HG03095 (cell line): Measurements from ENCODE around the gene UNK.
A peak's percentile ranks its signal among the peaks of the same experiment; 100 is the strongest.
"Not testable (repeated sequence)": the region's sequence is repeated elsewhere in the genome, so short reads cannot be mapped to it uniquely, and the experiment has no call there.

ENCODE experiments used
- ATAC-seq: cut with Tn5 transposase; IDR thresholded peaks from one replicate; pipeline ENCODE4 v1.9.1; 2021; ENCODE audit warnings: moderate library complexity; ENCODE audit not compliant: unreplicated experiment

The UNK gene

DNA sequence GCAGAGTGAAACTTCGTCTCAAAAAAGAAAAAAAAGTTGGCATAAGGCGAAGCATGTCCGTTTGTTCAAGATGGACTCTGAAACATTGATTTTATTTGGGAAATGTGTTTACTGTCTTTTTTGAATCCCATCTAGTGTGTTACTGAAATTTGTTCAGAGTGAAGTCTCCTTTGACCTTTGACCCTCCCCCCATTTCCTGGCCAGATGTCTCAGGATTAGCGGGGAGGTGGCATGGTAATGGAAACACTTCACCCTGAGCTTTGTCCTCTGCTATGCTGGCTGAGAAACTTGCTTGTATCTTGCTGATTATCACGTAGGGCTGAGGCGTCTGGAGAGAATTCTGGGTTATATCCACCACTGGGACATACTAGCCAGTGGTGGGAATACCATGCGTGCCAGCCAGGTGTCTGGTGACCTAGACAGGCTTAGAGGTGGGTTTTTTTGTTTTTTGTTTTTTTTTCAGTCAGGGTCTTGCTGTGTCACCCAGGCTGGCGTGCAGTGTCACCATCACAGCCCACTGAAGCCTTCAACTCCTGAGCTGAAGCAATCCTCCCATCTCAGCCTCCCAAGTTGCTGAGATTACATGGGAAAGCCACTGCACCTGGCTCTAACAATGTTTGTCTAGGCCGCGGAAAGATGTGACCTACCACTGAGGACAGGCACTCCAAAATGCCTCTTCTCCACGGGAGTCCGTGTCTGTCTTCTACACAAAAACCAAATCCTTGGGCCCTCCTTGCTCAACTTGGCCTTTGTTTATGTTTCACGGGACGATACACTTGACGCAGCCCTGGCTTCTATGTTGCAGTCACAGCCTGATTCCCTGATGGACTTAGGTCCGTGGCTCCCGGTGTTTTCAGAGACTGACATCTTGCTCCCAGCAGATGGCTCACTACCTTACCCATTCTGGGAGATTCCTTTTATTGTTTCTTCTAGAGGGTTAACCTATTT, 13.0 kb upstream of the UNK start:
- ATAC-seq: no peak

DNA sequence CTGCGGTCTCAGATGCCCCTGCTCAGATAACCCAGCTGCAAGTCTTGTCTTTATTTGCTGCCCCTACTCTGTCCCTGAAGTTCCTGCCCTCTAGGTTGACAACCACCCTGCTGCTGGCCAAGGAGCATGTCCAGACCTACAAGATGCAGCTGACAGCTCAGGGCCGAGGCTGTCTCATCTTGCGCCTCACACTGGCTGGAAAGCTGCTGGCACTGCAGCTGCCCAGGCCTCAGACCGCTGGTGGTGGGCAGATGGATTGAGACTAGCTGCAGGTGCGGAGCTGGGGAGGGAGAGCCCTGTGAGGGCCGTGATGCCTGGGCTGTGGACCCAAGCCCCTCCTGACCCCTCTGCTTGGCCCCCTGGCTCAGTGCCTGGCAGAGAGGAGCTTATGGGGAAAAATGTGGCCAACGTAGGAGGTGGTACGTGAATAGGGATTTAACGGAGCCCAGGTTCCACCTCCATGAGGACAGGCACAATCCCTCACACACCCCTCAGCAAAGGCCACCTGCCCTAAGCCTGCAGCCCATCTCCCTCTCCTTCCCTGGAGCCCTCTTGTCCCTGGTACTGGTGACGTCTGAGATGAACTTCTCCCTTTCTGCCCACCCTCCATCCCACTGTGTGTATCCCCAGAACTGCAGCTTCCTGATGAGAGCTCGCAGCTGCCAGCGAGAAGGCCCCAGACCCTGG, 11.3 kb upstream of the UNK start:
- no peak for ATAC-seq

DNA sequence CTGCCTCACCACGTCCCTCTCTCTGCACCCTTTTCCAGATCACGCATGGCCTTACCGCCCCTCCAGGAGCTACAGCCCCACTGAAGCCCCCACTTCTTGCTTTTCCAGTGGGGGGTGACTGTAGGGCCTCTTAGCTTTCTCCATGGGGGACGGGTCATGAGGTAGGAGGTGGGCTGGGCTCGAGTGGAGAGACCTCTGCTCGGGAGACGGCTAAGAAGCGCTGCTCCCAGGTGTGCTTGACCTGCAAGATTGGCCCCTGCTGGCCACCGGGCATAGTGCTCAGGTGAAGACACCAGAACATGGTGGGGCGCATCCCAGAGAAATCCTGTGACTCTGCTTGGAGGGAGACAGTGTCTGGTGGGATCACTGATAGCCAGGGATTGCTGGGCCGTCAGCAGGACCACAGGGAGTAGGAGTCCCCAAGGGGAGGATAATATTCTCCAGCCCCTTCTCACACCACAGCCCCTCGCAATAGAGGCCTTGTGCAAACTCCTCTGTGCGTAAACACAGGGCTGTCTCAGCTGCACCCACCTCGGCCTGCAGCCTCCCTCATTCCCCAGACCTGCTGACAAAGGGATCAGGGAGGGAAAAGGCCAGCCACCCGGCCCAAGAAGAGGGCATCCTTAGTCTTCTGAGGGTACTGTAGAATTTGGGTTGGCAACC, 10.7 kb upstream of the UNK start:
- no peak for ATAC-seq

DNA sequence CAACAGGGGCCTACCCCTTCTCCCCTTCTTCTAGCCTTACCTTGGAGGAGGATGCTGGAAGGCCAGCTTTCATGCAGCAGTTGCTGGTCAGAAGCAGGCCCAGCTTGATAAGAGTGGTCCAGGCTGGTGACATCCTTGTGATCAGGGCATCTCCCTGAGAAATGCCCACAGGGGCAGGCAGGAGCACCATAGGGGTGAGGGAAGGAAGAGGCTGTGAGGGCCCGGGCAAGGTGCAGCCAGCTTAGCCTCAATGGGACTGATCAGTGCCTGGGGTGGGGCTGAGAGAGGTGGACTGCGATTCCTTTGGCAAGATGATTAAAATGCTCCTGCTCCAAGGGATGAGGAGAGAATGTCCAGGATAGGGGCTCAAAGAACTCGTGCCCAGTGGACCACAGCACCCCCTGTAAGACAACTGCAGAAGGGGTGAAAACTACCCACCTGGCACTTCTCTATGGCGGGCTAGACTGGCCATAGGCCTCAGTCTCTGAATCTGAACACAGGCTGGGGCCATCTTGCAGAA, 10.1 kb upstream of the UNK start:
- no peak for ATAC-seq

DNA sequence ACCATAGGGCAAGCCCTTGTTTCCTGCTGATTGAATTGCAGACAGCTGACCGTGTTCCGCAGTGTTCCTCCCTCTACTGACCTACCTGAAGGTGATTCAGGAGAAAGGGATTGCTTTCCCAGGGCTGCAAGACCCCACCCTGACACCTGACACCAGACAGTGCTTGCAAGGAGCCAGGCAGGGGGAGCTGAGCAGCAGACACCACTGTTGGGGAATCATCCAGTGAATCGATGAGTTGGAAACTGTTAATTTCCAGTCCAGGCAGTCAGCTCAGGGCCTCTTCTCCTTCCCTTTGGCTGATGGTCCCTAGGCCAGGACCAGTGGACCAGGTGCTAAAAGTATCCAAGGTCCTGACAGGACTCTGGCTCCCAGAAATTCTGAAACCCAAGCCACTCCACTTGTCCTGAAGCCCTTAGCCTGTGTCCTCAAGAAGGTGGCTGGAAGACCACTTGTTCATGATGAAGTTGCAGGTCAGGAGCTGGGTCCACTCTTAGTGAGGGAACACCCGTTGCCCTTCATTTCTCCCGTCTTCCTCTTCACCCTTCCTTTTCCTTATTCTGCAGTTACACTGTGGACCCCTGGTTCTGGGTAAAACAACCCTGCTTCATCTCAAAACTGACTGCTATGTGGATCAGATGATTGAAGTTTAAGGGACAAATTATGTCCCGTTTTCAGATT, 9.5 kb upstream of the UNK start:
- ATAC-seq: no peak

DNA sequence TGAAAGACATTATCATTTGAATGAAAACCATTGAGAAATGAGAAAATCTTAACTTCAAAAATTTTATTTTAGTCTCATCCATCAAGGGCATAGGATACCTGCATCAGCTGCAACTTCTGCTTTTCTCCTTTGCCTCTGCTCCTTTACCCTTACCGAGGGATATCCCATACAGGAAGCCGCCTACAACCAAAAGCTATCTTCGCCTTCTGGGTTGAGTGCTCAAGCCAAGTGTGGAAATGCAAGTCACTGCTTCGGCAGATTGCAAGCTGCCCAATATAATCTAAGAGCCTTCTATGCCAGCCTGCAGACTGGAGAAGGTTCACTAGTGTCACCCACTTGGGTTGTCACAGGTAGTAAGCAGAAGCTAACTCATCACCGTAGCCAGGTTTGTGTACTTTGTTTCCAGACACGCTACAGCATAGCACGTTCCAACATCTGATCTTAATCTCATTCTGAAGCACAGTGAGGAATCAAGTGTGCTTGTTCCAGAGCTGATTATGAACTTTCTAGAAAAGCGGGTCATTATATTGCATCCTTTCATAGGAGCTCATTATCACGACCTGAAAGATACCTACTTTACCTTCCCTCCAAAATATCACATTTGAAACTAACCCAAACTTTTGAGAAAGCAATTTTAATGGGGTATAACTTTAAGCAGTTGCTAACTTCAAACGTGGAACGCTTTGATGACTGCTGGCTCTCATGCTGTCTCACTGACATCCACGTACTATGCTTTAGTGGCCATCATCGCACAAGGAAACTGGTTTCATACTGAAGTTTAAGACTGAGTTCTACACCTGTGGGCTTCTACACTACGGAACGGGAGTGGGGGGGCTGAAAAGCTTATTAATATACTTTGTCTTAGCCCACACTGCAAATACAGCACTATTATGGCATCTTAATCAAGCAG, 8.0 kb upstream of the UNK start:
- no peak for ATAC-seq

DNA sequence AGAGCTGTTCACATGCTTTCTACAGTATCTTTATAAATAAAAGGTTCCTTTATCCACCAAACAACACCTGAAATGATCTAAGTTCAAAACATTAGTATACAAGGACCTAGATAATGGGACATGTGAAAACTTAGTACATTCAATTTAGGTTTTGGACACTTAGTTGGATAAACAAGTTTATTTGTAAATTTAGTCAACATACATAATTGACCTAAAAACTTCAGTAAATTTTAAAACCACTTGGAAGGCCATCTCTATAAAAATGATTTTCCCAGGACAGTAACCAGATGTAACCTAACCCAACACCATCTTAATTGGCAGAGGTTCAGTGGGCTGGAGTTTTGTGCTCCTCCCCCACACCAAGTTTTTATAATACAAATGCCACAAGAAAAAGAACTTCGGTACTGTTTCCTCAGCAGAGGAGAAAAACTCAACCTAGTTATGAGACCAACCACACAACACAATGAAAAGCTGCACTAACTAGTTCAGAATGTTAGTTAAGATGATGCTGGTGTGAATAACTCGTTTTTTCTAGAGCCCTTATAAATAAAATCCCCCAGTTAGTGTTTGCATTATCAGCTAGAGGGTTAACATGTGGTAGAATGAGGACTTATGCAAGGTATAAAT, 7.2 kb upstream of the UNK start:
- no peak for ATAC-seq

DNA sequence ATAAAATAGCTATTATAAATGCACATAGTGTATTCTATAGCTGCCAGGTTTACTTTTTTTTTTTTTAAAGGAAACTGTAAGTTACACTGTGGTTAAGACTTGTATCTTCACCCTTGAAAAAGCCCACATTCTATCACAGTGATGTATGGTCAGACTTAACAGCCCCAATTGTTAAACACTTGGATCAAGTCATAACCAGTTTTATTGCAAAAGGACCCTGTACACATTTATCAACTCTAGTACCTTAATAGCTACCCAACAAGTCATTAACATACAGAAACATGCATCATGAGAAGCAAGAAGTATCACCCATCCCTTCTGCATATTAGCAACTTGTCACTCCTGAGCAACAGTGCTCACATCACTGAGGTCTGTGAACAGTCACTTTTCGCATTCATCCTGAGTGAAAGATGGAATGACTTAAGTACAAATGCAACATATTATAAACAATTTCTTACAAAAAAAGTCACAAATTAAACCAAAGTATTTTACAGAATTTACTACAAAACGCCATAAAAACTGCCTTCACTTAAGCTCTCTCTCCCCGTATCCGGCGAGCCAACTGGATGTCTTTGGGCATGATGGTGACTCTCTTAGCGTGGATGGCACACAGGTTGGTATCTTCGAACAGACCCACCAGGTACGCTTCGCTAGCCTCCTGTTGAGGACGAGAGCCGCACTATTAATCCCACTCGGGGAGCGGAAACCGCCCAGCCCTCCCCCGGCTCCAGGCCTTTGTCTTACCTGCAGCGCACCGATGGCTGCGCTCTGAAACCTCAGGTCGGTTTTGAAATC, 6.3 kb upstream of the UNK start:
- not testable (repeated sequence) for ATAC-seq

DNA sequence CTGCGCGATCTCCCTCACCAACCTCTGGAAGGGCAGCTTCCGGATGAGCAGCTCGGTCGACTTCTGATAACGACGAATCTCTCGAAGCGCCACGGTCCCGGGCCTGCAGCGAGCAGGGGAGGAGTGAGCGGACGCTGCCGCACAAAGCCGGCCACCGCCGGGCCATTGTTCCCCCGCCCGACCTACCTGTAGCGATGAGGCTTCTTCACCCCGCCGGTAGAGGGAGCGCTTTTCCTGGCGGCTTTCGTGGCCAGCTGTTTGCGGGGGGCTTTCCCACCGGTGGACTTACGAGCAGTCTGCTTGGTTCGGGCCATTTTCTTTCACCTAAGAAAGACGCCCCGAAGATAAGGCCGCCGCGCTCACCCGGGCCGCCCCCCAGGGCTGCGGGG, 5.8 kb upstream of the UNK start:
- ATAC-seq: peak; percentile 3

DNA sequence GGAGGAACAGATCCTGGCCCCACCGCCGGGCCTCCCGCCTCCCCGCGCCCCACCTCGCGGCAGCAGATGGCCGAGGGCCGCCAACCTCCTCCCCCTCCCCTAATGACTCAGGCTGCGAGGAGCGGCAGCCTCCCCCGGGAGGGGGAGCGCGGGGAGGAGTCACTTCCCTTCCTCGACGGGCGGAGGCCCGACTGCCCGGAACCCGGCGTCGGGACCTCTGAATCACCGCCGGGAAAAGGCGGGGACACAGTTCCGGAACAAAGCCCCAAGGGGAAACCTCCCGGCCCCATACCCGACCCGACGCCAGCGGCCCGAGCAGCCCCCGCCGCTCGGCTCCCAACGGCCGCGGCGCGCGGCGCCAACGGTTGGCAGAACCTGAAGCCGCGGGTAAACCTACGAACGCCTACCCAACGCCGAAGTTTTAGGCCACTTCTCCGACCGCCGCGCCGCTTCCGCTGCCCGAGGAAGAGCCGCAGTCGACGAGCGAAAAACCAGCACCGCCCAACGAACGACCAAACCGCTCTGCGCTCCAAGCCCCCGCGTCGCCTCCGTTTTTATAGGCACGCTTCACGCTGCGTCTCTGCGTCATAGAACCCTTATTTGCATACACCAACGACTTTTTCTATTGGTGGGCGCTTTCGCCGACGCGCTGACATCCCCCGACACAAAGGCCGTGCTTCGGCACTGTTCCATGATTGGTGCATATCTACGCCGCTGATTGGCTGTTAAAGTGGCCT, 5.2 kb upstream of the UNK start:
- ATAC-seq: peak; percentile 66

DNA sequence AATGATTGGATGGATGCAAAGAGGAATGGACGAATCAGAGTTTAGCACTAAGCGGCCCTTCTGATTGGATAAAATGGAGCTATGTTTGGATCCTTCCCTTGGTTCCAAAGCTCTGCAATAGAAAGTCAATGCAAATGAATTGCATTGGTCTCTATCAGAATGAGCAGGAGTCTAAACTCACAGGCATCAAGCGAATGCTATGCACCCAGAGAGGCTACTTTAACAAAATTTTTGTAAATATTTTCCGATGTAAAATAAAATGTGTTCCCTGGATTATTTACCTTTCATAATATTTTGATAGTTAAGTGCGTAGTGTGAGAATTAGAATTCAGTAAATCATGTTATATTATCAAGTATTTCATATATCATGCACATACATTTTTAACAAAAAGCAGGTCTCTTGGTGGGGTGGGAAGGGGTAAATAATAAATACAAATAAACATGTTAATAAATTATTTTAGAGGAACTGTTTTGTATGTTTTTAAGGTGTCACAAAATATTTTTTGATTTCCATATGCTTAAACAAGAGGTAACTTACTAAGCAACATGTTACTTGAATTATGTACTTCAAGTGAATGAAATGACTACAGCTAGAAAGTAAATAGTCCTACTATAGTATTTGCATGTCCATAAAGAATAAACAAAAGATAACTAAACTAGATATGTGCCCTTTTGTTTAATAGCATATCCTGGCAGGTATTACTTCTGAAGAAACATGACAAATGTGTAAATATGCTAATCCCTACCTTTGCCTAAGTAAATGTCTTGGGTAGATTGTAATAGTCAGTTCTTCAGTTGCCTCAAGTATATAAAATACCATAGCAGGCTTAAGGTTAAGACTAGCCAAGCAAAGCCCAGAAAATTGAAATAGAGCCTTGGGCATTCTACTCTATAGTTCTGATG, 4.4 kb upstream of the UNK start:
- no peak for ATAC-seq

DNA sequence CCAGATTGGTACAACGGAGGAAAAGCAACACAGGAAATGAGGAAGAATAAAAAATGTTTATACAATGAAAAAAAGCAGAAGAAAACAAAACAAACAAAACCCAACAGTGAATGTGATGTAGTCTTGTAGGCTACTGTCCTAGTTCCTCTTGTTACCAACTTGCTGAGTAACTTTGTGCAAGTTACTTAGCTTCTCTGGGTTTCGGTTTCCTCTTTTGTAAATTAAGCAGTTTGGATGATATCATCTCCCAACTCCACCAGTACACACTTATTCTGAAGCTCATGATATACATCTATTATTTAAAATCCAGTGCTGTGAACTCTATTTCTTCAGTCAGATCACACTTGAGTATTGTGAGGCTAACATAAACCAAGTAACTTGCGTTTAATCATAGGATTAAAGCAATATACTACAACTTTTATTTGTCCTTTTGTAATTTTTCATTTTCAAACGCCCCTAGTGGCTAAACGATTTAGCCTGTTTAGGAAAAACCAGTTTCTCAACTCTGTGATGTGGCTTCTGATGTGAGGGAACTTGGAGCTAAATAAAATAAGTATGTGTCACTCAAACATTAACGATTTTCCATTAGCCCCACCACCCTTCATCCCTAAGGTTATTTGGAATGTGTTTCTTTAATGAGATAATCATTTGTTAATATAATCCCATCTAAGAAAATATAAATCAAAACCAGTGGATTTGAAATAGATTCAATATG, 1.4 kb upstream of the UNK start:
- no peak for ATAC-seq

DNA sequence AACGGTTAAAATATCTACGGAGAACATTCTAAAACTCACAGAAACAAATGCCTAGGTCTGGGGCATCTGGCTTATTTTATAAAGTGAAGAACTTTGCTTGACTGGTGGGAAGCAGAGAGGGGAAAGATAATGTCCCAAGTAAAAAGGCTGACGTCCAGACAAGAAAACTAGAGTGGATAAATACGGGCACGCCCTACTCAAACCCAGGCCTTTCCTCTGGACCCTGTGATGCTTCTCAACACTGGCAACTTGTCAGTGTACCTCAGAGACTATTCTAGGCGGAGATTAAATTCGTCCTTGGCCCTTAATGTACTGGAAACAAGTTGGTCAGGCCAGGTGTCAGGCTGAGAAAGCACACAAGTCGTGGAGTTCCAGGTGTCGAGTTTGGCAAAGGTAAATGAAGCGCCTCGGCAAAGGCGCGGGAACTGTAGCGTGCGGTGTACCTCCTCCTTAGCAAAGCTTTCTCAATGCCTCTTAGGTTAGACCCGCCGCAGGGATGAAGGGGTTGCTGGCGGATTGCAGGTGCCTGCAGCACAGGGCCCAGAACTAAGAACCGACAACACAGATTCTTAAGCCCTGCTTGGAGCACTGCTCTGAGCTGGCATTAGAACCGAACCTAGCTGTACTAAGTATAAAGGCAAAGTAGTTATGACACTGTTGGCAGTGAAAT, 668 bp upstream of the UNK start:
- ATAC-seq: no peak

DNA sequence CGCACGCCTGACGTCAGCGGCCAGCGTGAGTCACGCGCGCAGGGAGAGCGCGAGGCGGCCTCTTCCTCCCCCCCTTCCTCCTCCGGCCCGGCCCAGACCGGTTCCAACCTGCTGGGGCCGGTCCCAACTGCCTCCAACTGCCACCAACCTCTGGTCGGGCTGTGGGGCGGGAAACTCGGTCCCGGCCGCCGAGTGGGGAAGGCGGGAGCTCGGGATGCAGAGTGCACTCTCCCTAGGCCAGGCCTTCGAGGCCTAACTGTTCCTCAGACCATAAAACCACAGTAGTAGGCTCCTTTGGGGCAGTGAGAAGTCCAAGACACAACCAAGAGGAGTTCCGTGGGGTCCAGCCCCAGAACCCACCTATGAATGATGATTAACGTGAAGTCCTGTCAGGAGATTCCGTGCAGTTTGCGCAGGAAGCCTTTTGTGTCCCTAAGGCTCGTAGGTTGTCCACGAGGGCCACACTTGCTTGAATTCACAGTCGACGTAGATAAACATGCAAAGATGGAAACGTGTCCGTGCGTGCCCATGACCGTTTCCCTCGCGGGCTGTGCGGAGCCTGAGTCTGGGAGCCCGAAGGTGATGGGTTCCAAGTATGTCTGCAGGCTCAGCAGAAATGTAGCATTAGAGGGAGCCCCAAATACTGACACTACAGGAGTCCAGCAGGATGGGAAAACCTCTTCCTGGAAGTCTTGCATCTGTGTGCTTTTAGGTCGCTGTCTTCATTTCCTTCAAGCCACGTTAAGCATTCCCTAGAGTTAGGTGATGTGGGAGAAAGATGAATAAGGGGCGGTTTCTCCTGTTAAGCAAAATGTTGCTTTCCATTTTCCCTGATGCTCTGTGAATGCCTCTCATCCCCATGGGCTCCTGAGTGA, 647 bp downstream of the UNK start:
- peak; percentile 37 for ATAC-seq

DNA sequence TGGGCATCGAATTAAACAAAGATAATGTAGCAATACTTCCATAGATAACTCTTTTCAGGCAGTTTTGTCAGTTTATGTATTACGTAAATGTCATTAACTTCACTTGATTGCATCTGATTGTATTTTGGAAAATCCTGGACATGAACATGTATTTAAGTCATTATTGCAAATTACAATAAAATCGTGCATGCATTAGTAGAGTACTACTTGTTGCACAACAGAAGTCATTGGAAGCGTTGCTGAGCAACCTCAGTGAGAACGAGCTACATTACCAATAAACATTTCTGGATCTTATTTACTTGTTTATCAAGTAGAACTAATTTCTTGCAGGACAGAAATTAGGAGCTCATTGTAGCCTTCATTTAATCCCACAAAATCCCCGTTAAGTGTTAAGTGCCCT, 6.6 kb downstream of the UNK start:
- ATAC-seq: no peak
